ENCODE data around the gene USP53. TPM values are rescaled to one million over a fixed set of nuclear protein-coding genes. Genes with fewer than 3 reads are reported as not detected.
"Not testable (repeated sequence)": the region's sequence is repeated elsewhere in the genome, so short reads cannot be mapped to it uniquely, and the experiment has no call there.

Gene USP53
- 20.4 TPM in 2 replicates for total RNA-seq

- Mint-ChIP-seq H3K27ac (peak within 1 kb of the TSS; percentile 94), H3K4me3 (peak within 1 kb of the TSS; percentile 90), H3K9me3 (no peaks in the 10 kb centered on the region), H3K4me1 (peaks cover 56% of the 10 kb centered on the region), H3K27me3 (no peaks in the 10 kb centered on the region), H3K36me3 (ENCODE audit: low read depth) (peaks cover 18% of the 10 kb centered on the region)
- no peak for TF ChIP-seq CTCF (IDR thresholded peaks at IDR 0.05)
- peak; percentile 95 for DNase-seq
- ChIA-PET CTCF (interaction anchor here (0.8 to 1.1 kb wide), 3 partner anchors 88 to 231 kb away, joined by 3 to 4 read pairs (median 3); a partner anchor contains a TSS), POLR2A (interaction anchor here (0.6 to 3.1 kb wide), 17 partner anchors 8 to 527 kb away, joined by 3 to 44 read pairs (median 4); partner anchors contain the start of genes METTL14 and SEC24D)
- ATAC-seq (ENCODE audit: low read depth), result peak; percentile 92
- intact Hi-C loops (cut with micrococcal nuclease), result loop anchor here (1.0 to 5.0 kb wide), 12 partner anchors 26 to 934 kb away; partner anchors contain the start of genes MAD2L1, METTL14, PDE5A and SEC24D
Measured at GRCh38 chr4:119212234-119212963, at the start of gene USP53. TSS of gene USP53 (plus strand) at chr4:119212713. CDS start at chr4:119239760, 27,047 bp downstream.

- CTCF ChIA-PET, result no interaction called here
- Mint-ChIP-seq H3K36me3 (ENCODE audit: low read depth) (no peaks in the 10 kb centered on the region), H3K27me3 (peaks cover 5% of the 10 kb centered on the region), H3K9me3 (no peaks in the 10 kb centered on the region), H3K4me3 (no peak overlapping the region), H3K27ac (no peak overlapping the region), H3K4me1 (no peaks in the 10 kb centered on the region)
- ATAC-seq (ENCODE audit: low read depth) (no peak), DNase-seq (no peak)
- POLR2A ChIA-PET, result no interaction called here
- intact Hi-C loops (cut with micrococcal nuclease), result no loop called here
- TF ChIP-seq CTCF (IDR thresholded peaks at IDR 0.05), result no peak
Measured at GRCh38 chr4:119165767-119166166, 46.7 kb upstream of the USP53 start.

- no peaks in the 10 kb centered on the region for H3K4me1 Mint-ChIP-seq
- H3K9me3 Mint-ChIP-seq, result no peaks in the 10 kb centered on the region
- TF ChIP-seq CTCF (IDR thresholded peaks at IDR 0.05), result no peak
- H3K27ac Mint-ChIP-seq, result no peak overlapping the region
- H3K36me3 Mint-ChIP-seq (ENCODE audit: low read depth), result no peaks in the 10 kb centered on the region
- DNase-seq, result no peak
- intact Hi-C loops (cut with micrococcal nuclease), result no loop called here
- no peaks in the 10 kb centered on the region for H3K27me3 Mint-ChIP-seq
- ChIA-PET POLR2A (interaction anchor here (0.7 kb wide), 1 partner anchor 561 kb away, joined by 3 read pairs; no protein-coding TSS in a partner anchor), CTCF (no interaction called here)
- no peak overlapping the region for H3K4me3 Mint-ChIP-seq
- no peak for ATAC-seq (ENCODE audit: low read depth)
Measured at GRCh38 chr4:119170195-119170594, 42.3 kb upstream of the USP53 start.

- Mint-ChIP-seq H3K4me1 (no peaks in the 10 kb centered on the region), H3K27ac (no peak overlapping the region), H3K27me3 (peaks cover 1% of the 10 kb centered on the region), H3K4me3 (no peak overlapping the region), H3K9me3 (no peaks in the 10 kb centered on the region), H3K36me3 (ENCODE audit: low read depth) (no peaks in the 10 kb centered on the region)
- ATAC-seq (ENCODE audit: low read depth) (no peak), DNase-seq (no peak)
- POLR2A ChIA-PET, result no interaction called here
- intact Hi-C loops (cut with micrococcal nuclease), result no loop called here
- no peak for TF ChIP-seq CTCF (IDR thresholded peaks at IDR 0.05)
- CTCF ChIA-PET, result no interaction called here
Measured at GRCh38 chr4:119172223-119172622, 40.3 kb upstream of the USP53 start.

GRCh38 chr4:119173729-119174361 lies 38.7 kb upstream of the USP53 start:
- H3K27ac Mint-ChIP-seq; intact Hi-C loops (cut with micrococcal nuclease); POLR2A ChIA-PET; H3K4me1 Mint-ChIP-seq; H3K36me3 Mint-ChIP-seq (ENCODE audit: low read depth); ATAC-seq (ENCODE audit: low read depth); CTCF ChIA-PET; H3K4me3 Mint-ChIP-seq; H3K27me3 Mint-ChIP-seq; DNase-seq; H3K9me3 Mint-ChIP-seq: not testable (repeated sequence)

Measured in activated B cell treated with CpG ODN at 0.5 μM for 24 hours (primary cell).